OCI-LY7 (cell line): ENCODE data around the gene CSPG5. TPM values are rescaled to one million over a fixed set of nuclear protein-coding genes. Genes with fewer than 3 reads are reported as not detected.

Source experiments
- BruUV-seq: library from RNA; stranded (reverse); fragments of 400-500 nt; replicated peaks from 2 replicates; lab custom pipeline; 2021; lab: Mats Ljungman, UMichigan
- CTCF ChIA-PET: fragments of 300-600 bp; sonication (Branson Sonifier 250); formaldehyde crosslinking; loops from one replicate; lab custom pipeline; 2022; ENCODE audit warnings: antibody characterized with exemption; ENCODE audit not compliant: unreplicated experiment; lab: Charles Lee
- POLR2A ChIA-PET: fragments of 300-600 bp; sonication (Branson Sonifier 250); formaldehyde crosslinking; loops from one replicate; lab custom pipeline; 2022; ENCODE audit warnings: antibody characterized with exemption; lab: Charles Lee
- DNase-seq: peaks from one replicate; pipeline ENCODE4 v3.0.0-alpha.2; 2015; ENCODE audit warnings: low spot score
- H2AFZ ChIP-seq: fragments of 200-600 bp; sonication (generic), shearing (Covaris generic); 2 replicates; pipeline ENCODE4 v1.6.1; 2014; ENCODE audit warnings: mild to moderate bottlenecking, antibody characterized with exemption, low read length, moderate library complexity
- H3K27ac ChIP-seq: fragments of 200-600 bp; sonication (generic); 2 replicates; pipeline ENCODE4 v1.5.1; 2014; ENCODE audit warnings: mixed run types, low read depth, mild to moderate bottlenecking, moderate library complexity, low read length, inconsistent platforms; ENCODE audit not compliant: poor library complexity, severe bottlenecking
- H3K36me3 ChIP-seq: fragments of 200-600 bp; sonication (generic); 2 replicates; pipeline ENCODE4 v1.6.1; 2014; ENCODE audit warnings: mild to moderate bottlenecking, antibody characterized with exemption, low read length, moderate library complexity, mixed read lengths; ENCODE audit not compliant: insufficient read depth
- H3K4me1 ChIP-seq: fragments of 200-600 bp; sonication (generic); 2 replicates; pipeline ENCODE4 v1.5.1; 2014; ENCODE audit warnings: mild to moderate bottlenecking, low read length; ENCODE audit not compliant: insufficient read depth, poor library complexity, severe bottlenecking
- H3K4me2 ChIP-seq: fragments of 200-600 bp; sonication (generic); 2 replicates; pipeline ENCODE4 v1.6.1; 2014; ENCODE audit warnings: mild to moderate bottlenecking, low read length
- H3K4me3 ChIP-seq: fragments of 200-600 bp; sonication (generic); 2 replicates; pipeline ENCODE4 v1.5.1; 2014; ENCODE audit warnings: mild to moderate bottlenecking, low read depth, low read length; ENCODE audit not compliant: poor library complexity, severe bottlenecking
- H3K79me2 ChIP-seq: fragments of 200-600 bp; sonication (generic); 2 replicates; pipeline ENCODE4 v1.6.1; 2016; ENCODE audit warnings: low read depth, mild to moderate bottlenecking, low read length, moderate library complexity, mixed read lengths; ENCODE audit not compliant: insufficient read depth
- H3K9me2 ChIP-seq: fragments of 200-600 bp; sonication (generic); 2 replicates; pipeline ENCODE4 v1.6.1; 2016; ENCODE audit warnings: mild to moderate bottlenecking, low read length, mixed read lengths; ENCODE audit not compliant: insufficient read depth
- H3K9me3 ChIP-seq: fragments of 200-600 bp; sonication (generic); 2 replicates; pipeline ENCODE4 v1.6.1; 2014; ENCODE audit warnings: mild to moderate bottlenecking, mixed run types, low read length, mixed read lengths
- H4K20me1 ChIP-seq: fragments of 200-600 bp; sonication (generic); 2 replicates; pipeline ENCODE4 v1.6.1; 2014; ENCODE audit warnings: mild to moderate bottlenecking, antibody characterized with exemption, low read length, moderate library complexity, mixed read lengths; ENCODE audit not compliant: insufficient read depth
- CTCF ChIP-seq: fragments of 200-600 bp; sonication (generic); conservative IDR thresholded peaks from 2 replicates; pipeline ENCODE4 v1.5.1; 2014; ENCODE audit warnings: mild to moderate bottlenecking, antibody characterized with exemption, low read length, moderate library complexity, mixed read lengths
- EZH2phosphoT487 ChIP-seq: fragments of 200-600 bp; sonication (generic); IDR thresholded peaks from 2 replicates; pipeline ENCODE4 v1.6.1; 2018; ENCODE audit warnings: low read depth, borderline replicate concordance, mild to moderate bottlenecking, mixed run types, antibody characterized with exemption, low read length, moderate library complexity, mixed read lengths
- intact Hi-C: fragments of 100-400 bp; cut with micrococcal nuclease; formaldehyde crosslinking; loops from one replicate; pipeline ENCODE4 v1.10.0; 2022; ENCODE audit not compliant: unreplicated experiment
- total RNA-seq, 2 experiments: library from RNA; depleted of rRNA in 1 of 2; stranded (reverse); fragments of >200 nt in 1 of 2; shearing (Covaris generic) in 1 of 2; gene quantifications; 2 replicates each; pipeline ENCODE4 v1.2.3, GENCODE V29; 2014 to 2022

The CSPG5 gene
- total RNA-seq, 2 experiments from 2014 or later = 0.13 to 0.66 TPM

GRCh38 chr3:47568901-47569300 lies 9.8 kb downstream of the CSPG5 start:
- no peaks in the 10 kb centered on the region for H3K79me2 ChIP-seq
- no peak for DNase-seq
- H2AFZ ChIP-seq = no peak overlapping the region
- POLR2A ChIA-PET = no interaction called here
- no TSS peak for BruUV-seq
- intact Hi-C loops = no loop called here
- no peak overlapping the region for H3K27ac ChIP-seq
- H3K9me3 ChIP-seq = no peaks in the 10 kb centered on the region
- H3K9me2 ChIP-seq = no peaks in the 10 kb centered on the region
- no peaks in the 10 kb centered on the region for H4K20me1 ChIP-seq
- H3K4me1 ChIP-seq = no peaks in the 10 kb centered on the region
- TF ChIP-seq CTCF = no peak
- no peak for TF ChIP-seq EZH2phosphoT487
- CTCF ChIA-PET = no interaction called here
- no peak overlapping the region for H3K4me3 ChIP-seq
- H3K4me2 ChIP-seq = no peak overlapping the region
- no peaks in the 10 kb centered on the region for H3K36me3 ChIP-seq

GRCh38 chr3:47567149-47567548 lies 11.5 kb downstream of the CSPG5 start:
- no TSS peak for BruUV-seq
- POLR2A ChIA-PET = no interaction called here

GRCh38 chr3:47566667-47567066 lies 12.0 kb downstream of the CSPG5 start:
- Histone ChIP-seq H3K4me1 (no peaks in the 10 kb centered on the region), H3K9me3 (no peaks in the 10 kb centered on the region), H3K36me3 (no peaks in the 10 kb centered on the region), H3K4me2 (no peak overlapping the region), H3K79me2 (no peaks in the 10 kb centered on the region), H3K4me3 (no peak overlapping the region), H4K20me1 (no peaks in the 10 kb centered on the region), H3K27ac (no peak overlapping the region), H3K9me2 (no peaks in the 10 kb centered on the region), H2AFZ (no peak overlapping the region)
- CTCF ChIA-PET = no interaction called here
- BruUV-seq = no TSS peak
- intact Hi-C loops = no loop called here
- POLR2A ChIA-PET = no interaction called here
- no peak for DNase-seq
- no peak for TF ChIP-seq CTCF
- TF ChIP-seq EZH2phosphoT487 = no peak

More at GRCh38 chr3:47567149-47567548, 11.5 kb downstream of the CSPG5 start:
- H4K20me1 ChIP-seq = no peaks in the 10 kb centered on the region
- H3K9me2 ChIP-seq = no peaks in the 10 kb centered on the region
- CTCF ChIA-PET = no interaction called here
- H3K4me1 ChIP-seq = no peaks in the 10 kb centered on the region
- H3K4me3 ChIP-seq = no peak overlapping the region
- no peaks in the 10 kb centered on the region for H3K36me3 ChIP-seq
- H3K79me2 ChIP-seq = no peaks in the 10 kb centered on the region
- no peak for TF ChIP-seq CTCF
- no peak for TF ChIP-seq EZH2phosphoT487
- no peak overlapping the region for H3K4me2 ChIP-seq
- no peaks in the 10 kb centered on the region for H3K9me3 ChIP-seq
- intact Hi-C loops = no loop called here
- no peak for DNase-seq
- H3K27ac ChIP-seq = no peak overlapping the region
- no peak overlapping the region for H2AFZ ChIP-seq
